Fibroblast of villous mesenchyme (primary cell): ENCODE results near the gene ADIPOR2. TPM values are rescaled to one million over a fixed set of nuclear protein-coding genes. Genes with fewer than 3 reads are reported as not detected.

Experiments
- DNase-seq: peaks from one replicate; pipeline ENCODE4 v3.0.0-alpha.2; 2010; ENCODE audit warnings: low read depth
- H3K4me3 ChIP-seq: 2 replicates; pipeline ENCODE4 v1.5.1; 2011; ENCODE audit warnings: low read depth, mild to moderate bottlenecking, low read length
- total RNA-seq: library from RNA; depleted of rRNA; stranded (reverse); fragments of >200 nt; gene quantifications from 2 replicates; pipeline ENCODE4 v1.2.3, GENCODE V29; 2012
- TF ChIP-seq, protein P1 (sequence below): IDR thresholded peaks from 2 replicates; pipeline ENCODE4 v1.5.1; 2012; ENCODE audit warnings: low read depth, mild to moderate bottlenecking, low read length; ENCODE audit not compliant: insufficient read depth

ADIPOR2 gene
- total RNA-seq, 1 donor, result 48.8 TPM

DNA sequence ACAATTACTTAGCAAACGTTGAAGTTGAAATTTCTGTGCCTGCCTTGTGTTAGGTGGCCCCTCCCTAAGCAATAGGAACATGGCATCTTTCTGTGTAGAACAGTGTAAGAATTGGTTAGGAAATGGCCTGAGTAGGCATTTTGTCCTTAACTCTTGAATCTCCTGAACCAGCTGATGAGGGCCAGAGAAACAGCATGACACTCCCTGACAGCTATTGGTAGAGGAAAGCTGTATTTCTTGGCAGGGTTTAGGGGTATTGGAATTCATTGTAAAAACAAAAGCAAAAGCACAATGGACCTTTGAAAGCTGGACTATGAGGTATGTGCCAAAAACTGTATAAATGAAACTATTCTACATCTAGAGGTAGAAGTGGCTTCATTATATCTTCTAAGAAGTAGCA, 88.9 kb downstream of the ADIPOR2 start:
- no peak overlapping the region for H3K4me3 ChIP-seq
- TF ChIP-seq, protein P1, sequence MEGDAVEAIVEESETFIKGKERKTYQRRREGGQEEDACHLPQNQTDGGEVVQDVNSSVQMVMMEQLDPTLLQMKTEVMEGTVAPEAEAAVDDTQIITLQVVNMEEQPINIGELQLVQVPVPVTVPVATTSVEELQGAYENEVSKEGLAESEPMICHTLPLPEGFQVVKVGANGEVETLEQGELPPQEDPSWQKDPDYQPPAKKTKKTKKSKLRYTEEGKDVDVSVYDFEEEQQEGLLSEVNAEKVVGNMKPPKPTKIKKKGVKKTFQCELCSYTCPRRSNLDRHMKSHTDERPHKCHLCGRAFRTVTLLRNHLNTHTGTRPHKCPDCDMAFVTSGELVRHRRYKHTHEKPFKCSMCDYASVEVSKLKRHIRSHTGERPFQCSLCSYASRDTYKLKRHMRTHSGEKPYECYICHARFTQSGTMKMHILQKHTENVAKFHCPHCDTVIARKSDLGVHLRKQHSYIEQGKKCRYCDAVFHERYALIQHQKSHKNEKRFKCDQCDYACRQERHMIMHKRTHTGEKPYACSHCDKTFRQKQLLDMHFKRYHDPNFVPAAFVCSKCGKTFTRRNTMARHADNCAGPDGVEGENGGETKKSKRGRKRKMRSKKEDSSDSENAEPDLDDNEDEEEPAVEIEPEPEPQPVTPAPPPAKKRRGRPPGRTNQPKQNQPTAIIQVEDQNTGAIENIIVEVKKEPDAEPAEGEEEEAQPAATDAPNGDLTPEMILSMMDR, result no peak
- DNase-seq, result no peak

DNA sequence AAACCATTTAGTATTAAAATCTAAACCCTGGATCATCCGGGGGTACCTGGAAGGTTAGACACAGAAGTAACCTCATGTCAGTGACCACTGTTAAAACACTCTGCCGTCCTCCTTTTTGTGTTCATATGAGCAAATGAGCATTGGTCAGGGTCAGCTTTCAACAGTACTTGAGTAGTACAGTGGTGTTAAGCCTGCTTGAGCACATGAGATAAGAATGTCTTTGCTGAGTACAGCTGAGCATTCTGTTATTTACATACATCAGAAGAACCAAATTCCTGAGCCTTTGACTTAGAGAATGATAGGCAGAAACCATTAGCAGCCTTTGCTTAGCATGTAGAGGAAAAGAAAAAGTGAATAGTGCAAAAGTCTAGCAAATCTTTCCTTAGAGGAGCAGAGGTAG, 90.9 kb downstream of the ADIPOR2 start:
- DNase-seq, result peak; percentile 69
- H3K4me3 ChIP-seq, result no peak overlapping the region
- TF ChIP-seq, protein P1, result no peak

DNA sequence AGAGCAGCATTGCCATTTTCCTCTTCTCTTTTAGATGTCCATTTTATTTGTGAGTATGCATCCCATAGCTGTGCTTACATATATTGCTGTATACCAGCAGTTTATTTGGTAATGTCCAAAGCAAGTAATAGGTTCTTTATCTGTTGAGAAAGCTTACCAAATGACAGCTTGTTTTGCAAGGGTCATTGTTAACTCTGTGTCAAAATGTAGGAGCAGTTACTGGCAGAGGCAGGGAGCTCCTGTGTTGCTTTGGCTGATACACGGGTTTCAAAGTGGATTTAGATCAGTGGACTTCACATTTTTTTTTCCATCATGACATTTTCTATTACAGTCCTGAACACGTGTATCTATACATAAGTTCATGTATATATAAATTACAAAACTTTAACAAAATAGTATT, 91.3 kb downstream of the ADIPOR2 start:
- TF ChIP-seq, protein P1, result no peak
- no peak for DNase-seq
- no peak overlapping the region for H3K4me3 ChIP-seq

DNA sequence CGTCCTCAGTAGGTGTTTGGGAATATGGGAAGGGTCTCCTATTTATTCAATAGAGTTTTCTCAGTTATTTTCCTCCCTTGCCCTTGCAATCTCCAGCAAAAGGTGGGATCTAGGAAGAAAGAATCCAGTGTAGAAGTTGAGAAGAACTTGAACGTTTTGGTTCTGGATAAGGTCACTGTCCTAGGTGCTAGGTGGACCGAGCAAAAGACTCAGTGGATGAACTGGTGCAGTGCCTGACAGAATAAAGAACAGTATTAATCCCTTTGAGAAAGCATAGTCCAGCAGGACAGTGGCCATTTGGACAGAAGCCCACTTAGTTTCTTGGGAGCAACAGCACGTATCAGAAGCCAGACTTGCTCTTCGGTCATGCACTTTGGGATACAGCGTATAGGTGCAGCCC, 96.8 kb downstream of the ADIPOR2 start:
- TF ChIP-seq, protein P1, result no peak
- no peak for DNase-seq
- no peak overlapping the region for H3K4me3 ChIP-seq

DNA sequence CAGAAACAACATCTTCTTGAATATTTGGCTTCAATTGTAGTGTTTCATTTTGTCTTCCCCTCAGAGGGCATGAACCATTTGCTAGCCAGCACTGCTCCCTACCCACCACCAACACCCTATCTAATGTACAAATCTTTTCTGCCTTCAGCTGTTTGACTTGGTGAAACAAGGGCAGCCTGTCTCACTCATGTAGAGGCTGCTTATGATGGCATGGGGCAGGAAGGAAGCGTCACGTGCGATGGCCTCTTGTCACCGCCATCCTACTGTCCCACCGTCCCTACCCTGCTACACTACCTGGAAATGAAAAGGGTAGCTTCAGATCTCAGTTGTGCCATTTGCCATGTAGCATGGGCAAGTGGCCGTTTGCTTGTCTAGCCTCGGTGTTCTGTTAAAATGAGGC, 99.6 kb downstream of the ADIPOR2 start:
- TF ChIP-seq, protein P1, result no peak
- no peak for DNase-seq
- H3K4me3 ChIP-seq, result no peak overlapping the region

DNA sequence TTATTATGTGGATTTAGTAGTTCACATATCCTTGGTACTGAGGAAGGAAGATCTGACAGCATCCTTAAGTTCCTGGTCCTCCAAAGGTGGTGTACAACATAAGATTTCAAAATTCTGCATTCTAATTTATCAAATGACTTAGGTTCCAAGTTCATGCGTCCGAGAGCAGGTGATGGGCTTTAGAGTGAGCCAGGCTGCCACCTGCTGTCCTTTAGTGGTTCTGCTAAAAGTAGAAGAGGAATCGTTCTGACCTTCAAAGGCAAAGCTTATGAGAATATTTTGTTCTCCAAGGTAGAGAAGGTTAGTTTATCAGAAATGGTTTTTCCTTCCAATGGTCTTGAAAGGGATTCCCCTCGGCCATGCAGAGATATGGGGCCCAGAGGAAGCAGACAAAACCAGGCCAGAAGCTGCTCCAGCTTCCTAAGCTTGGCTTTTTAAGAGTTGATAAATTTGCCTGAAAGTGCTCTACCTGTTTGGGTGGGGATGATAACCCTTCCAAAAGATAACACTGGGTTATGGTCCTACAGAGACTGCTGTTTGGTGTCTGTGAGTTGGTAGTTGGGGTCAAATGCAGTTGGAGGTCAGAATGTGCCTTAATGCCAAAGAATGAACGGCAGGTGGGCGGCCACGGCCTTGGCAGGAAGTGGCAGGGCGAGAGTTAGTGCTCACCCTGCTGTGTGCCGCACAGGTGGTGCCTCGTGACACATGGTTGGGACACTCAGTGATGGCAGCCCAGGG, 100.4 kb downstream of the ADIPOR2 start:
- H3K4me3 ChIP-seq, result no peak overlapping the region
- TF ChIP-seq, protein P1, result peak; percentile 85

DNA sequence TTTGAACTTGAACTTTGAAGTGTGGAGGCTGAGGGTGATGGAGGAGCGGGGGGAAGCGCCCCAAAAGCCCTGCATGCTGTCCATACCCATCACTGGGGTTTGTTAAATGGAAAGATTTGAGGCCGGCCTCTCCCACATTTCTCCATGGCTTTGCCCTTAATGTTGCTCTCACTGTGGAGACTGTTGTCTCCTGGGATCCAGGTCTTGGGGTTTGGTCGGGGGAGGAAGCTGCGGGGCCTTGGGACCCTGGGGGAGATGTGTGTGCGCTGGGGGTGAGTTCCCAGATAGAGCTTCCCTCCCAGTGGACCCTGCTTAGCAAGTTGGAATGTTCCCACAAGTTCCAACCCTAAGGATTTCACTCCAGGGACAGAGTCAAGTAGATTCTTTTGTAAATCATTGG, 101.5 kb downstream of the ADIPOR2 start:
- TF ChIP-seq, protein P1, result no peak
- no peak for DNase-seq
- H3K4me3 ChIP-seq, result no peak overlapping the region

More for the DNA sequence above, 100.4 kb downstream of the ADIPOR2 start:
- DNase-seq, result peak; percentile 76
